ENCODE results near the gene ARVCF. TPM values are rescaled to one million over a fixed set of nuclear protein-coding genes. Genes with fewer than 3 reads are reported as not detected.

Gene ARVCF
- total RNA-seq, 4 donors from 2014 or later: 32.5 to 61.5 (median 39.5) TPM

DNA sequence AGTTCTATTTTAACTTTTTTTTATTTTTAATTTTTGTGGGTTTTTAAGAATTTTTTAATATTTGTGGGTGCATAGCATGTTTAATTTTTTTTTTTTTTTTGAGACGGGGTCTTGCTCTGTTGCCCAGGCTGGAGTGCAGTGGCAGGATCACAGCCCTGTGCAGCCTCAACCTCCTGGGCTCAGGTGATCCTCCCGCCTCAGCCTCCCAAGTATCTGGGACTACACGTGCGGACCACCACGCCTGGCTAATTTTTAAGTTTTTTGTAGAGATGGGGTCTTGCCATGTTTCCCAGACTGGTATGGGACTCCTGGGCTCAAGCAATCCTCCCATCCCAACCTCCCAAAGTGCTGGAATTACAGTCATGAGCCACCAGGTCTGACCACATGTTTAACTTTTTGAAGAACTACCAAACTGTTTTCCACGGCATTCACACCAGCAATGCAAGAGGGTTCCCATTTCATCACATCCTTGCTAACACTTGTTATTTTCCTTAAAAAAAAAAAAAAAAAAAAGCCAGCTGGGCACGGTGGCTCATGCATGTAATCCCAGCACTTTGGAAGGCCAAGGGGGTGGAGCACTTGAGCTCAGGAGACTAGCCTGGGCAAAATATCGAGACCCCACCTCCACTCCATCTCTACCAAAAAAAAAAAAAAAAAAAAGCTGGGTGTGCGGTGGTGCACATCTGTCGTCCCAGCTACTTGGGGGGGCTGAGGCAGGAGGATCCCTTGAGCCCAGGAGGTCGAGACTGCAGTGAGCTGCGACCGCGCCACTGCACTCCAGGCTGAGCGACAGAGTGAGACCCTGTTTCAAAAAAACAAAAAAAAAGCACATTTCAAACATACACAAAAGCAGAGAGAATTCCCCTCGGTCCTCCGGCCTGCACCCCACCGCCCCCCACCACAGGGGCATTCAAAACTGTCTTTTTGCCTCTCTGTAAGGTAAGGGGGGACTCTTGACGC lies 58.3 kb downstream of the ARVCF start:
- Histone ChIP-seq H3K27ac (peak overlapping the region in 3 of 4 donors; percentile 71 to 82 (median 75)), H3K4me1 (peaks cover 0 to 75% (median 31%) of the 10 kb centered on the region in 3 donors), H3K36me3 (peaks cover 0 to 8% of the 10 kb centered on the region in 2 donors), H3K9me3 (no peaks in the 10 kb centered on the region), H3K4me3 (peak overlapping the region in 1 of 2 donors; percentile 44), H3K27me3 (no peaks in the 10 kb centered on the region)
- ATAC-seq: peak; percentile 32
- no peak for TF ChIP-seq POLR2AphosphoS5 (IDR thresholded peaks at IDR 0.05)
- TF ChIP-seq POLR2A (IDR thresholded peaks at IDR 0.05): no peak
- no peak for TF ChIP-seq EP300 (IDR thresholded peaks at IDR 0.05)
- TF ChIP-seq, protein P1, sequence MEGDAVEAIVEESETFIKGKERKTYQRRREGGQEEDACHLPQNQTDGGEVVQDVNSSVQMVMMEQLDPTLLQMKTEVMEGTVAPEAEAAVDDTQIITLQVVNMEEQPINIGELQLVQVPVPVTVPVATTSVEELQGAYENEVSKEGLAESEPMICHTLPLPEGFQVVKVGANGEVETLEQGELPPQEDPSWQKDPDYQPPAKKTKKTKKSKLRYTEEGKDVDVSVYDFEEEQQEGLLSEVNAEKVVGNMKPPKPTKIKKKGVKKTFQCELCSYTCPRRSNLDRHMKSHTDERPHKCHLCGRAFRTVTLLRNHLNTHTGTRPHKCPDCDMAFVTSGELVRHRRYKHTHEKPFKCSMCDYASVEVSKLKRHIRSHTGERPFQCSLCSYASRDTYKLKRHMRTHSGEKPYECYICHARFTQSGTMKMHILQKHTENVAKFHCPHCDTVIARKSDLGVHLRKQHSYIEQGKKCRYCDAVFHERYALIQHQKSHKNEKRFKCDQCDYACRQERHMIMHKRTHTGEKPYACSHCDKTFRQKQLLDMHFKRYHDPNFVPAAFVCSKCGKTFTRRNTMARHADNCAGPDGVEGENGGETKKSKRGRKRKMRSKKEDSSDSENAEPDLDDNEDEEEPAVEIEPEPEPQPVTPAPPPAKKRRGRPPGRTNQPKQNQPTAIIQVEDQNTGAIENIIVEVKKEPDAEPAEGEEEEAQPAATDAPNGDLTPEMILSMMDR (IDR thresholded peaks at IDR 0.05): no peak
- WGBS, 2 donors (ENCODE audit: low coverage in 1 of 2): 60 to 67% methylated on average over 8 to 17 of the region's 19 CpGs

DNA sequence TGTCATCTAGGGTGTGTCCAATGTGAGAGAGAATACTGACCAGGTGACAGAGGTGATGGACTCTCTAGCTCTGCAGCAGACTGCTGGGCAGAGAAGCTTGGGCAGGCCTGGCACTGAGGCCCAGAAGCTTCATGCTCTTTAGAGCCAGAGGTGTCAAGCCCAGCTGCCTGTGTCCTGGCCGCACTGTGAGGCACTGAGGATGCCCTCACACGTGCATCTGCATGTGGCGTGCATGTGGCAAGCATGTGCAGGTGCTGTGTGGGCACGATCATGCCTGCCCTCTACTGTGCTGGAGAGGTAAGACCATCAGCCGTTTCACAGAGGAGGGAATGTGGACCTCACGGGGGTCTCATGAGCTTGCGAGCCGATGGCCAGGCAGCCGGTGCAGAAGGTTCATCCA lies 59.2 kb downstream of the ARVCF start:
- no peak for TF ChIP-seq POLR2A (IDR thresholded peaks at IDR 0.05)
- no peak for TF ChIP-seq EP300 (IDR thresholded peaks at IDR 0.05)
- TF ChIP-seq, protein P1 (IDR thresholded peaks at IDR 0.05): no peak
- TF ChIP-seq POLR2AphosphoS5 (IDR thresholded peaks at IDR 0.05): no peak
- ATAC-seq: no peak
- no peaks in the 10 kb centered on the region for H3K9me3 ChIP-seq

DNA sequence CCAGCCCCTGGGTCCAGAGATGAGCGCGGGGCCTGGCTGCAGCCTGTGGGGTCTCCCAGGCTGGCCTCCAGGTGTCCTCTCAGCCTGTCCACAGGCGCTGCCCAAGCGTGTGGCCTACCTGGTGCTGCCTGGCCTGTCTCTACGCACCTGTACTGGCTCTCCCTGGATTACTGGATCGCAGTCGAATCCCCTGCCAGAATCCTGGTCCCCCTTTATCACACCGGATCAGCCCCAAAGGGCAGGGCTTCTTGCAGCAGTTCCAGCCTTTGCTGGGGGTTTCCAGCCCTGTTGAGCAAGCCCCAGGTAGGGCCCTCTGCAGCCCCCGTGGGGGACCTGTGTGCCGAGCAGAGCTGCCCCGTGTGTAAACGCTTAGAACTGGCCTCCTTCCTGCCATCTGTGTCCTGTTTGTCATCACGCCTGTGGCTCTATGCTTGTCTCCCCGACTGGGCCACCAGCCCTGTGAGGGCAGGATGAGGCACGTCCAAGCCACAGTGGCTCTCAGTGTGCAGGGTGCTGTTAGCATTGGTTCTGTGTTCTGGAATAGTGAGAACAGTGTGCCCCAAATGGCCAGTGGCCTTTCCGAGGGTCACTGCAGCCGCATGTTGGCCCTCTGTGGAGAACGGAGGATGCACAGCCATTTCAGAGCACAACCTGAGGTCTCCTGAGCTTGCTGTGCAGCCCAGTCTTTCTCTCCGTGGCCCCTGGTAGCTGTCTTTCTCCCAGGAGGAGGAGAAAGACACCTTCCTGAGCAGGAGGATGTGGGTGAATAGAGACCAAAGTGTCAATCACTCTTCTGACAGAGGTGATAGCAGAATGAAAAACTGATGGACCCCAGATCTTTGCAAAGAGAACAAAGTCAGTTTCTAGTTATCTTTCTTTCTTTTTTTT lies 61.1 kb downstream of the ARVCF start:
- H3K36me3 ChIP-seq: no peaks in the 10 kb centered on the region
- ATAC-seq: no peak
- 79% methylated on average over 2 of the region's 19 CpGs; no CpG with 5 or more reads in 1 of the 2 donors for WGBS, 2 donors (ENCODE audit: low coverage in 1 of 2)
- TF ChIP-seq POLR2AphosphoS5 (IDR thresholded peaks at IDR 0.05) (no peak), EP300 (IDR thresholded peaks at IDR 0.05) (no peak), POLR2A (IDR thresholded peaks at IDR 0.05) (no peak)
- TF ChIP-seq, protein P1 (IDR thresholded peaks at IDR 0.05): no peak
- H3K27me3 ChIP-seq: no peaks in the 10 kb centered on the region
- H3K27ac ChIP-seq: peak overlapping the region in 3 of 4 donors; percentile 37 to 78 (median 43)
- H3K4me3 ChIP-seq: no peak overlapping the region
- H3K9me3 ChIP-seq: no peaks in the 10 kb centered on the region
- H3K4me1 ChIP-seq: peaks cover 0 to 69% (median 26%) of the 10 kb centered on the region in 3 donors

More for the DNA sequence above, 59.2 kb downstream of the ARVCF start:
- Histone ChIP-seq H3K4me1 (peaks cover 0 to 75% (median 29%) of the 10 kb centered on the region in 3 donors), H3K4me3 (no peak overlapping the region), H3K27ac (peak overlapping the region in 1 of 4 donors; percentile 4), H3K27me3 (no peaks in the 10 kb centered on the region), H3K36me3 (no peaks in the 10 kb centered on the region)
- 83 to 94% methylated on average over 5 to 8 of the region's 9 CpGs for WGBS, 2 donors (ENCODE audit: low coverage in 1 of 2)

DNA sequence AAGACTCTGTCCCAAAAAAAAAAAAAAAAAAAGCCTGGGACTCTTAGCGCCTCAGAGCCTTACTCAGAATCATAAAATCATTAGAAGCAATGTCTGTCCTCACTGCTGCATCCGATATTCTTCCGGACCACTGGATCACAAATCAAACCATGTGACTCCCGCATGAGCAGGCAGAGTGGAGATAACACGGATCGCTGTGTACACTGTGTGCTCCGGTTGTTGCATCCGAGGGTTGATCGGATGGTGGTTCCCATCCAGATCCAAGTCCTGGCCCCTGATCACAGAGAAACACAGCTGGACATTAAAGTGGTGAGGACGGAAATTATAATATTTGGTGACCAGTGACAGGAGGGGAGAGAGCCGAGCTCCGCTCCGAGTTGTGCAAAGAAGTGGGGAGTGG lies 65.3 kb downstream of the ARVCF start:
- Histone ChIP-seq H3K27me3 (no peaks in the 10 kb centered on the region), H3K9me3 (no peaks in the 10 kb centered on the region), H3K27ac (peak overlapping the region in 1 of 4 donors; percentile 76), H3K4me1 (peaks cover 0 to 83% (median 21%) of the 10 kb centered on the region in 3 donors), H3K4me3 (no peak overlapping the region), H3K36me3 (no peaks in the 10 kb centered on the region)
- 89% methylated on average over 9 of the region's 13 CpGs; no CpG with 5 or more reads in 1 of the 2 donors for WGBS, 2 donors (ENCODE audit: low coverage in 1 of 2)
- no peak for ATAC-seq
- TF ChIP-seq POLR2AphosphoS5 (IDR thresholded peaks at IDR 0.05) (no peak), EP300 (IDR thresholded peaks at IDR 0.05) (no peak), POLR2A (IDR thresholded peaks at IDR 0.05) (no peak)
- TF ChIP-seq, protein P1 (IDR thresholded peaks at IDR 0.05): no peak

Data from gastroesophageal sphincter (tissue), 4 donors.